H1 (cell line): ENCODE results near the gene MIPOL1.

ENCODE experiments used
- BACH1 ChIP-seq: IDR thresholded peaks from 2 replicates; pipeline ENCODE4 v1.6.1; 2012; ENCODE audit warnings: low read length, improper control_type of control experiment
- CTCF ChIP-seq, 3 experiments: IDR thresholded peaks; 1 replicate in 2 of 3; 2 replicates in 1 of 3; pipeline versions ENCODE4 v1.5.1 to v1.6.1; 2011; ENCODE audit warnings: low read length in 3 of 3, mild to moderate bottlenecking in 3 of 3, inconsistent platforms in 2 of 3, low read depth in 1 of 3, moderate library complexity in 1 of 3; ENCODE audit not compliant: insufficient read depth in 1 of 3; ENCODE audit errors: control extremely low read depth in 1 of 3

DNA sequence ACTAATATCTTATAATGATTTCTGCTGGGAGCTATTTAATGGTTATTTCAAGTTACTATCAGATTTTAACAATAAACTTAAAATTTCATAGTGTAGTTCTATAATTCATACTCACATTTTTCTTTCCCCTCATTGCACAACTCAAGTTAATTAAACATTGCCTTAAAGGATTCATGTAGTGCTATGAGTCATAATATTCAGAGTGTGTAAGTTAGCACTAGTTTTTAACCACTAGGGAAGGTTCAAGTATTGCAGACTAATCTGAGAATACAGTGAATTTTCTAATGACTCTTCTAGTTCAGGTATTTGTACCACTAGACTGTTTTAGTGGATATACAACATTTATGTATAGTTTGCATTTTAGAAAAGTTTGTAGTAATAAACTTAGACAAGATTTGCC is 347.4 kb downstream of the MIPOL1 start:
- no peak for TF ChIP-seq BACH1
- TF ChIP-seq CTCF (IDR thresholded peaks at IDR 0.05; ENCODE audit: control extremely low read depth in 1 of 3, insufficient read depth in 1 of 3, low read depth in 1 of 3, low read length in 3 of 3) = no peak
